HL-60 (cell line): Measurements from ENCODE around the gene DERA.

Source experiments
- GABPA ChIP-seq: IDR thresholded peaks from 2 replicates; pipeline ENCODE4 v1.6.1; 2012; ENCODE audit warnings: low read depth
- POLR2AphosphoS5 ChIP-seq: IDR thresholded peaks from 2 replicates; pipeline ENCODE4 v1.6.1; 2012; ENCODE audit warnings: low read depth
- TF ChIP-seq, protein P1 (sequence below): IDR thresholded peaks from one replicate; pipeline ENCODE4 v1.5.1; 2011; ENCODE audit warnings: low read length, control low read depth, inconsistent platforms; ENCODE audit not compliant: insufficient read depth
- TF ChIP-seq, protein P2 (sequence below): IDR thresholded peaks from 2 replicates; pipeline ENCODE4 v1.6.1; 2012; ENCODE audit warnings: low read depth; ENCODE audit not compliant: insufficient replicate concordance

DNA sequence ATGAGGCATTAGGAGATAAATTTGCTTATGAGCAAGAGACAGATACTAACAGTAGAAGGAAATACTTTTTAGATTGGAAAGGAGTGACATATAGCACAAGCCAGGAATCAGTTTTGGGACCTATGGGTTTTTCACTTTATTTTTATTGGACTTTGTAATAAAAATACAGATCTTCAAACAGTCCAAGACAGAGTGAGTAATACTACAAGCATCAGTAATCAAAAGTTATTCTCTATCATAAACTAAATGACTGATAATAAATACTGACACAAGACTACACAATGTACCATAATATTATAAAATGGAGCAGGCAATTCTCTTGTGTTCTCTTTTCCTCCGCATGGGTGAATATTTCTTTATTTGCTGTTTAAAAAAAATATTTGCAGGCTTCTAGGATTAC is 85.8 kb downstream of the DERA start:
- TF ChIP-seq, protein P1, sequence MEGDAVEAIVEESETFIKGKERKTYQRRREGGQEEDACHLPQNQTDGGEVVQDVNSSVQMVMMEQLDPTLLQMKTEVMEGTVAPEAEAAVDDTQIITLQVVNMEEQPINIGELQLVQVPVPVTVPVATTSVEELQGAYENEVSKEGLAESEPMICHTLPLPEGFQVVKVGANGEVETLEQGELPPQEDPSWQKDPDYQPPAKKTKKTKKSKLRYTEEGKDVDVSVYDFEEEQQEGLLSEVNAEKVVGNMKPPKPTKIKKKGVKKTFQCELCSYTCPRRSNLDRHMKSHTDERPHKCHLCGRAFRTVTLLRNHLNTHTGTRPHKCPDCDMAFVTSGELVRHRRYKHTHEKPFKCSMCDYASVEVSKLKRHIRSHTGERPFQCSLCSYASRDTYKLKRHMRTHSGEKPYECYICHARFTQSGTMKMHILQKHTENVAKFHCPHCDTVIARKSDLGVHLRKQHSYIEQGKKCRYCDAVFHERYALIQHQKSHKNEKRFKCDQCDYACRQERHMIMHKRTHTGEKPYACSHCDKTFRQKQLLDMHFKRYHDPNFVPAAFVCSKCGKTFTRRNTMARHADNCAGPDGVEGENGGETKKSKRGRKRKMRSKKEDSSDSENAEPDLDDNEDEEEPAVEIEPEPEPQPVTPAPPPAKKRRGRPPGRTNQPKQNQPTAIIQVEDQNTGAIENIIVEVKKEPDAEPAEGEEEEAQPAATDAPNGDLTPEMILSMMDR = no peak
- no peak for TF ChIP-seq GABPA
- TF ChIP-seq, protein P2, sequence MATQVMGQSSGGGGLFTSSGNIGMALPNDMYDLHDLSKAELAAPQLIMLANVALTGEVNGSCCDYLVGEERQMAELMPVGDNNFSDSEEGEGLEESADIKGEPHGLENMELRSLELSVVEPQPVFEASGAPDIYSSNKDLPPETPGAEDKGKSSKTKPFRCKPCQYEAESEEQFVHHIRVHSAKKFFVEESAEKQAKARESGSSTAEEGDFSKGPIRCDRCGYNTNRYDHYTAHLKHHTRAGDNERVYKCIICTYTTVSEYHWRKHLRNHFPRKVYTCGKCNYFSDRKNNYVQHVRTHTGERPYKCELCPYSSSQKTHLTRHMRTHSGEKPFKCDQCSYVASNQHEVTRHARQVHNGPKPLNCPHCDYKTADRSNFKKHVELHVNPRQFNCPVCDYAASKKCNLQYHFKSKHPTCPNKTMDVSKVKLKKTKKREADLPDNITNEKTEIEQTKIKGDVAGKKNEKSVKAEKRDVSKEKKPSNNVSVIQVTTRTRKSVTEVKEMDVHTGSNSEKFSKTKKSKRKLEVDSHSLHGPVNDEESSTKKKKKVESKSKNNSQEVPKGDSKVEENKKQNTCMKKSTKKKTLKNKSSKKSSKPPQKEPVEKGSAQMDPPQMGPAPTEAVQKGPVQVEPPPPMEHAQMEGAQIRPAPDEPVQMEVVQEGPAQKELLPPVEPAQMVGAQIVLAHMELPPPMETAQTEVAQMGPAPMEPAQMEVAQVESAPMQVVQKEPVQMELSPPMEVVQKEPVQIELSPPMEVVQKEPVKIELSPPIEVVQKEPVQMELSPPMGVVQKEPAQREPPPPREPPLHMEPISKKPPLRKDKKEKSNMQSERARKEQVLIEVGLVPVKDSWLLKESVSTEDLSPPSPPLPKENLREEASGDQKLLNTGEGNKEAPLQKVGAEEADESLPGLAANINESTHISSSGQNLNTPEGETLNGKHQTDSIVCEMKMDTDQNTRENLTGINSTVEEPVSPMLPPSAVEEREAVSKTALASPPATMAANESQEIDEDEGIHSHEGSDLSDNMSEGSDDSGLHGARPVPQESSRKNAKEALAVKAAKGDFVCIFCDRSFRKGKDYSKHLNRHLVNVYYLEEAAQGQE = no peak
- no peak for TF ChIP-seq POLR2AphosphoS5
